Erythroblast (primary cell): Measurements from ENCODE around the gene GPR37L1.

ENCODE experiments used
- DNase-seq, 2 experiments: peaks; one replicate each; lab custom pipeline; 2025; lab: John Stamatoyannopoulos, UW
- GATA1 ChIP-seq: IDR thresholded peaks from 2 replicates; pipeline ENCODE4 v1.6.1; 2011; ENCODE audit warnings: low read depth, mild to moderate bottlenecking, control low read depth, low read length, moderate library complexity
- POLR2A ChIP-seq: IDR thresholded peaks from 2 replicates; pipeline ENCODE4 v1.6.1; 2011; ENCODE audit warnings: mild to moderate bottlenecking, low read length

The GPR37L1 gene

DNA sequence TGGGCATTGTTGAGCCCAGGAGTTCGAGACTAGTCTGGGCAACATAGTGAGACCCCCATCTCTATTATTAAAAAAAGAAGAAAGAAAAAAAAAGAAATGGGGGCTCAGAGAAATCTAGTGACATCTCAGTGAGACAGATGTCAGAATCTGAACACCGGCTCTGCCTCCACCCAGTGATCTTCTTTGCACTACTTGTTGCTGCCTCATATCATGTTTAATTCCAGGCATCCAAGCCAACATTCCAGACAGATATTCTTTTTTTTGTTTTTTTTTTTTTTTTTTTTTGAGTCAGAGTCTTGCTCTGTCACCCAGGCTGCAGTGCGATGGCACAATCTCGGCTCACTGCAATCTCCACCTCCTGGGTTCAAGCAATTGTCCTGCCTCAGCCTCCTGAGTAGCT lies 26.8 kb downstream of the GPR37L1 start:
- no peak for DNase-seq

DNA sequence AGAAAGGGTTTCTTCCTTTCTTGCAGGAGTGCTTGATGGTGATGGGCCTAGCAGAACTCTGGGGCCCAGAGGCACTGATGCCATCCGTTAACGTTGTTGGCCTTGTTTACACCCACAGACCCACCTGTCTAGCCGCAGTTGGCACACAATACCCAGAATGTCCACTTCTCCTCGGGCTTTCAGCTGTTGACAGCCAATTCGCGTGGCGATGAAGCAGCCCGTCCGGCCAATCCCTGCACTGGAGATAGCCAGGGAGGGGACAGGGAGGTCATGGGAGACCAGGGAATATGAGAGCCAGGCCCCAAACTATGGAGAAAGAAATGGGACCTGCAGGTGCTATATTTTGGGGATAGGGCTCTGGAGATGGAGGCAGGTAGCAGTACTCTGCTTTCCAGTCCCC lies 27.5 kb downstream of the GPR37L1 start:
- TF ChIP-seq POLR2A (no peak), GATA1 (no peak)

More for the DNA sequence above, 26.8 kb downstream of the GPR37L1 start:
- TF ChIP-seq GATA1, result no peak
- no peak for TF ChIP-seq POLR2A

DNA sequence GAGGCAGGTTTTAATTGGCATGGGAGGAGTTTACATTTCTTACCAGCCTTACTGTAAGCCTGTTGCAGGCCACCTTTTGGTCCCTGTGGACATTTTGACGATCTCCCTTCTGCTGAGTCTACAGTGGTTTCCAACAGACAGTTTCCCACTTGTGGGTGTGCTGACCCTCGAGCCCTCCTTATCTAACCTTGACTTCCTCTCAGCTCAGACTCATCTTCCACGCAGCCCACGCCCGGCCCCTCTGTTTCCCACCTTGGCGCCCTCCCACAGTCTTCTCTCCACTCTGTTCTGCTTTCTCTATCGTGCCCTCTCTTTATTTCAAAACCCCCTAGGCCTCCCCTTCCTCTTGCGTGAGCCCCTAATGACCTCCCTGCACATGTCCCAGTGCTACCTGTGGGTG lies 27.9 kb downstream of the GPR37L1 start:
- DNase-seq, result no peak

More for the DNA sequence above, 27.5 kb downstream of the GPR37L1 start:
- no peak for DNase-seq

DNA sequence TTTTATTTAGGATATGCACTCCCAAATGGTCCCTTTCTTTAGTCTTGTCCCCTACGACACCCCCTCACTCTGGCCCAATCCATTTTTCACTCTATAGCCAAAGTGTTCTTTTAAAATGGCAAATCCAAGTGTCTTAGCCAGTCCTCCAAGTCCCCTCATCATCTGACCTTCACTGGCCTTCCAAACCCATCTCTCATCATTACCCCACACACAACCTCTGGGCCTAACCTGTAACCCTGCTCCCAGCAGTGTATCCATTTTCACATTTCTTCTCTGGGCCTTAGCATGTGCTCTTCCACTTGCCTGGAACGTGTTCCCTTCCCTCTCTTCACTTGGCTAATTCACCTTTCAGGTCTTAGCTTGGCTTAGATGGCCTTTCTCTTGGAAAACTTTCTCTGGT lies 28.3 kb downstream of the GPR37L1 start:
- TF ChIP-seq POLR2A, result no peak
- DNase-seq, result no peak

More for the DNA sequence above, 27.9 kb downstream of the GPR37L1 start:
- no peak for TF ChIP-seq POLR2A

DNA sequence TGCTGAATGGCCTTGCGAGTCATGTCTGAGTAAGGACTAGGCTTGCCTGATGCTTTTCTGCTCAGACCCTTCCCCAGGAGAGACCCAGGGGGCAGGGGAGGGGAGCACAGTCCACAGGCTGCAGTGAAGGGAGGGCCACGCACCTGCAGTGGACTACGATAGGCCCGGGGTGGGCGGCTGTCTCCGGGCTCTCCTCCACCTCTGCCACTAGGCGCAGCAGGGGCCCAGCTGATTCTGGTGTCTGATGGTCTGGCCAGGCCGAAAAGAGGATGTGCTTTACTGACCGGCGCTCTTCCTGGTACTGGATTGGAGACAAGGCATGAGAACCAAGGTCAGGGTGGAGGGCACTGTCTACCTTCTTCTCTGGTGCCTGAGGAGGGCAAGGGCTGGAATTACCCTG lies 29.7 kb downstream of the GPR37L1 start:
- TF ChIP-seq POLR2A (no peak), GATA1 (no peak)
- DNase-seq, result no peak

DNA sequence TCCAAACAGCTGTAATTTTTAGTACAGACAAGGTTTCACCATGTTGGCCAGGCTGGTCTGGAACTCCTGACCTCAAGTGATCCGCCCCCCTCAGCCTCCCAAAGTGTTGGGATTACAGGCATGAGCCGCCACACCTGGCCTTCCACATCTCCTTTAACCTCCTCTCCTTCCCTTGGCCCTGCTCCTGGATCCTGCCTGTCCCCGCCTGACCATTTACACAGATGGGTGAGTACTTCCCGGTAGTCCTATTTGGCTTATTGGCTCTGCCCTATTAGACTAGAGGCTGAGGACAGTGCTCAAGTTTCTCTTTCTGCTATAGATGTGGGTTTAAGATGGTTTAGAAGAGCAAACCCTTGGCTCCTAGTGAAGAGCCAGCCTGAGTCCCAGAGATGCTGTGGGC lies 30.6 kb downstream of the GPR37L1 start:
- no peak for TF ChIP-seq POLR2A
- no peak for TF ChIP-seq GATA1

DNA sequence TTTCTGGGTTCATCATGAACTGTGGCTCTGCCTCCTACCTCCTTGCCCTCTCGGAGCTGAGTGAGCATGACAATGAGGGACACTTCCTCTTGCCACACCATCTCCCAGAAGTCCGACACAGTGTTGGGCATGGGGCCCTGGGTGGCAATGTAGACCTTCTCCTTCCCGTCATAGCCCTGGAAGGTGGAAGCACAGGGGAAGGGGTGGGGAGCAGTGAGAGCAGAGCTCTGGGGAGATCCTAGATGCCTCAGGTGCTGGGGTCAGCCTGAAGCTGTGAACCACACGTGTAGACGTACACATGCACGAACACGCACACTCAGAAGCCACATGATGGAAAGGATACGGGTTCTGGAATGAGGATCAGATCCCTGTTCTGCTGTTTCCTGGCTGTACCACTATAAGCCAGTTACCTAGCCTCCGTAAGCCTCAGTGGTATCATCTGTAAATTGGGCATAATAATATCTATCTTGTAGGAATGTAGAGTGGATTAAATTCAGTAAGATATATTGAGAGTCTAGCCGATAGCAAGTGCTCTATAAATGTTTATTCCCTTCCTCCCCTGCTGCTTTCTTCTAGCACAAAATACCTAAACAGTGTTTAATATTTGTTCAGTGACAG lies 31.5 kb downstream of the GPR37L1 start:
- DNase-seq, result no peak
- TF ChIP-seq POLR2A, result no peak
- no peak for TF ChIP-seq GATA1

More for the DNA sequence above, 30.6 kb downstream of the GPR37L1 start:
- no peak for DNase-seq

DNA sequence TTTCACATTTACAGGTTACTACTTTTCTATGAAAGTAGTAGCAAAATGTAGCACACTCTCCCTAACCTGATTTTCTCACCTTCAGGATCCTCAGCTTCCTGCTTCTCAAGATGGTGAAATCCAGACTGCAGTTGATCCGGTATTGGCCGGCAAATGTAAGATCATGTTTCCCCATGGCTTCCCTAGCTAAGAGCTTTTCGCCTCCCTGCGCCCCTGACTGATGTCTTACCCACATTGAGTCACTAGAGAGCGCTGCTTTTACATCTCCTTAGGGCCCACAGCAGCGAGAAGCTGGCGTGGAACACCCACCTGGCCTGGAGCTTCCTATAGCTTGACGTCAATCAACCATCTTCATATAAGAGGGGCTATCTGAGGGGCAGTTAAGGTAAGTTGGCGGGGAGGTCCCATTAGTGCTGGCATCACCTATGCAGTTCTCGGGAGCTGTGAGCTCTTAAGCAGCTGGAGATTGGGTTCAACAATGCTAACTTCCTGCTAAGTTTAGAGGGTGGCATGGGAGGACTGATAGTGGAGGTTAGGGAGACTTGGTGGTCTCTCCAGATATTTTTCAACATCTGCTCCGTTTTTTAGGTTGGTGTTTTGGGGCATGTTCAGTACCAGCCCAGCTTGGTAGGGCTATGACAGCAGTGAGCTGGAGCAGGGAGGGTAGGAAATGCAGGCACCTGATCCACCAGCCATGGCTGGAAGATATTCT lies 32.2 kb downstream of the GPR37L1 start:
- peak; percentile 63 to 65 for DNase-seq
- TF ChIP-seq GATA1, result no peak
- TF ChIP-seq POLR2A, result no peak

DNA sequence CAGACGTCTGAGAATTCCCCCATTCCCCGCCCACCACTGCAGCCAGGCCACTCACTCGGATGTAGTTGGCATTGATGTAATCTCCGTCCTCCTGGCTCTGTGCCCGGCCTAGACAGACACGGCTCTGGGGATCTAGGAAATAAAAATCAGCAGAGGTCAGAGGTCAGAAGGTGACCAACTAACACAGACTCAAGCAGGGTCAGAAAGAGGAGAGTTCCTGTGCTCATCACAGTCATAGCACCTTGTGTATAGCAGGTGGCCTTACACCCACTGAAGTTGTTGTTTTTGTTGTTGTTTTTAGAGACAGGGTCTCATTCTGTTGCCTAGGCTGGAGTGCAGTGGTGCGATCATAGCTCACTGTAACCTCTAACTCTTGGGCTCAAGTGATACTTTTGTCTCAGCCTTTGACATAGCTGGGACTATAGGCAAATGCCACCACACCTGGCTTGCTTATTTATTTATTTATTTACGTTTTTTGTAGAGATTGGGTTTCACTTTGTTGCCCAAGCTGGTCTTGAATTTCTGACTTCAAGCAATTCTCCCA lies 32.8 kb downstream of the GPR37L1 start:
- DNase-seq, result peak; percentile 73 to 74
- no peak for TF ChIP-seq GATA1
- no peak for TF ChIP-seq POLR2A

DNA sequence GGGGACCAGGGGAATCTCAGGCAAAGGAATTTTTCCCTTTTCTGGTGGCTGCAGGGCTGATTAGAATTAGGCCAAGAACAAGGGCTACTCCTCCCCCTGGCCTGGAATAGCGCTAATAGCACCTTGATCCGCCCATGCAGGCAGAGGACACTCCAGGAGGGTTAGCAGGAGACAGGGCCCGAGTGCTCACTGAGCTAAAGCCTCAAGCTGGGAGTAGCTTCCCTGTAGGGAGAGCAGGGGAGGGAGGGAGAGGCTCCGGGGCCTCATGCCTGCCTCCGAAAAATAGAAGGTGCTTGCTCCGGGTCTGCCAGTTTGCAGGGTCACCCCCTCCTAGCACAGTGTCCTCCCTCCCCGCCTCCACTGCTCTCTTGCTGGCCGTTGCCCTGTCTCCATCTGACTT lies 33.9 kb downstream of the GPR37L1 start:
- DNase-seq, result no peak
- TF ChIP-seq GATA1 (no peak), POLR2A (no peak)

DNA sequence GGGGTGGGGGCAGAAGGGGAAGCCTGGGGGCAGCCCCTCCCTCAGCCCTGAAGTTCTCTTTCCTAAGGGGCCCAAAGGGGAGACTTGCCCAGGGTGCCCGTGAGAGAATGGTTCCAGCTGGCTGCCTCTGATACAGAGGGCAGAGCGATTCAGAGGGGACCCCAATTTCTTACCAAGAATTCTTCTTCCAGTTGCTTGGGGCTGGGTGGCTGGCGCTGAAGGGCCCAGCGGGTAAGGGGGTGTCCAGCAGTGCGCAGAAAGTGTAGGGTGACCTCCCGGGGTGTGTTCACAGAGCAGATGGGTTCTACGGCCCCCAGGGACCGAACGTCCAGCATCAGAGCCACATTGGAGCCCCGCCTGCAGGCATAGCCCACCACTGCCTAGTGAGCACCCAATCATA lies 35.2 kb downstream of the GPR37L1 start:
- no peak for DNase-seq
- no peak for TF ChIP-seq GATA1
- TF ChIP-seq POLR2A, result no peak

DNA sequence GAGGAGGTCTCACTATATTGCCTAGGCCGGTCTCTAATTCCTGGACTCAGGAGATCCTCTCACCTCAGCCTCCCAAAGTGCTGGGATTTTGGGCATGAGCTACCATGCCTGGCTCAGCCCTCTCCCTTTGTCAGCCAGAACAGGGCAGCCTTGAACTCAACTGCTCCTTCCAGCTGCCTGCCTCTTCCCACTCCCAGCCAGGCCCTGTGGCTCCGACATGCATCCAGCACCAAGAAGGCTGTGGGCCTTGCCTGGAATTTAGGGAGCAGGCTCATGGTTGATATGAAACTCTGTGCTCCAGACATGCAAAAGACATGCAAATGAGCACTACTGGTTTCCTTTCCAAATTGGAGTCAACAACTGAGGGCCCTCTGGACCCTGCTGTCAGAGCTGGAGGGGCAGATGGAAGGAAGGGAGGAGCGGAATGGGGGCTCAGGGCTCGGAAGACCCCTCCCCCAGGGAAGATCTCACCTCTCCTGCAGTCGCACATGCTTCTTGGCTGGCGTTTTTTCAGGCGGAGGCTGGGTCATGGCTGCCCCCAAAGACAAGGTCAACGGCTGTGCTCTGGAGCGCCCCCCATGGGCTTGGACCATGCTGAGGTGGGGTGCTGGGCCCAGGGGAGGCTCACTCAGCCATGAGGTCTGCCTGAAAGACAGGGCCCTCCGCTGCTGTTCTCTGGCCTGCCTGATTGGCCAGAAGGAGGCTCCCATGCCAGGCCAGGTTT lies 36.3 kb downstream of the GPR37L1 start:
- TF ChIP-seq GATA1 (no peak), POLR2A (no peak)
- peak; percentile 64 to 84 for DNase-seq

DNA sequence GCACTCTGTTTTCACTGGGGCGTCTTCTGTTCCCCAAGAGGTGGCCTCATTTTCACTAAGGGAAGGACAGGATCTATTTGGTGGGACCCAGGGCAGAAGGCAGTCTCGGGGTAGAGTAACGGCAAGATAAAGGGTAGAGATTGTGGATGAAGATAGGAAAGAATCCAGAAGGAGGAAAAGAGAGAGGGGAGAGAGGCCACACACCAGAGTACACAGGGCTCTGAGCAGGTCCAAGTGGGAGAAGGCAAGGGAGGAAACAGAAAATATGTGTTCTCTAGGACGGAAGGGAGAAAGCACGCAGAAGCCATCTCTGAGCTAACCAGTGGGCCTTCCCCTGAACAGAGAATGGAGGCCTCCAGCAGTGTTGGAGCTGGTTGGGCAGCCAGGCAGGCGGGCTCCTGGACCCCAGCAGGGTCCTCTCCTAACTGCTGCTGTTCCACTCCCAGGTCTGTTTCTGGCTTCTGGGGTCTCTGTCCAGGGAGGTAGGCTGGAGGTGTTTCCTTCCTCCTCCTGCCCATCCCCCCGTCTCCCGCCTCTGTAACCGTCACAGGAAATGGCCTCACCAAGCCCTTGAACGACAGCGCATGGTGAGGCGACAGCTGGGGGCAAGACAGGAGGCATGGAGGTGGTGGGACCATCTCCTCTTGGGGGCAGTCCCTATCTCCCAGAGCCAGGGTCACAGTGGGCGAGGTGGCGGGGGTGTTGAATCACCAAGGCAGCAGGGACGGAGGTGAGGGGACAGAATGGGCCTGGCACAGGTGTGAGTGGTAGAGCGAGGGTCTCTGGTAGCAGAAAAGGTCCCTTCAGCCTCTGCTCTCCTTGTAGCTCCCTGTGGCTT lies 37.0 kb downstream of the GPR37L1 start:
- TF ChIP-seq POLR2A (peak; percentile 83), GATA1 (no peak)
- DNase-seq, result peak; percentile 76 to 79
